ENCODE data around the gene LMBR1.

Gene LMBR1

DNA sequence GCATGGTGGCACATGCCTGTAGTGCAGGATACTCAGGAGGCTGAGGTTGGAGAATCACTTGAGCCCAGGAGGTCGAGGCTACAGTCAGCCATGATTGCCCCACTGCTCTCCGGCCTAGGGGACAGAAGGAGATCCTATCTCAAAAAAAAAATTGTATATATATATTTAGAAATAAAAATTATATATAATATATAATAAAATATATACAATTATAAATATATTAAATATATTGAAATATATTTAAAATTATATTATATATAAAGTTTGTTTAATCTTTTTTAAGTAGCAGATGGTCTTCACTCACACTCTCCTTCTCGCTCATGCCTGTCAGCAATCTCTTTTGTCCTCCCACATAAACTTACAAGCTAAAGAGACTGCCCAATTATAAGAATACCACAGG is 58.5 kb downstream of the LMBR1 start:
- H3K27ac ChIP-seq (ENCODE audit: low read depth, low read length): no peak overlapping the region
- no peak overlapping the region for H3K4me3 ChIP-seq (ENCODE audit: low read depth in 1 of 2, low read length in 2 of 2)
- no peaks in the 10 kb centered on the region for H3K9me3 ChIP-seq (ENCODE audit: control insufficient read depth in 1 of 2, low read length in 2 of 2)
- peaks cover 5 to 6% of the 10 kb centered on the region in 2 donors for H3K36me3 ChIP-seq (ENCODE audit: control insufficient read depth in 1 of 2, insufficient read depth in 2 of 2, low read length in 2 of 2)
- H3K27me3 ChIP-seq (ENCODE audit: control insufficient read depth in 1 of 2, insufficient read depth in 2 of 2, low read length in 2 of 2): no peaks in the 10 kb centered on the region
- no peaks in the 10 kb centered on the region for H3K4me1 ChIP-seq (ENCODE audit: control insufficient read depth in 1 of 2, insufficient read depth in 2 of 2, low read length in 2 of 2)
- no peak overlapping the region for H3K9ac ChIP-seq (ENCODE audit: low read depth in 1 of 2, low read length in 2 of 2)

DNA sequence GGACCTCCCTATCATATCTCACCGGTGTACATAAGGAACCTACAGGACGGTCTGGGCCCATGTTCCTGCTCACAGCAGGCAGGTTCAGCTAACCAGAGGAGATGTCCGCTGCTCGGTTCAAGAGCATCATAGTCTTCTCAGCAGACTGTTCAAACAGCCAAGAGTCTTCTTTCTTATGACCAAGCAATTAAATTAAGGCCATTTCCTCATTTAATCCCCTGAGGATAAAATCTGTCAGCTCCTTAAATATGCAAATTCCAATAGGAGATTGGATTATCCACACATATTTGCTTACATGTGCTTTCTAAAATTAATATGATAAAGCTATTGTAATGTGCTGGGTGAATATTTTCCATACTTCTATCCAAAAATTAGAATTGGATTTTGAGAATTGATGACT is 59.7 kb downstream of the LMBR1 start:
- H3K36me3 ChIP-seq (ENCODE audit: control insufficient read depth in 1 of 2, insufficient read depth in 2 of 2, low read length in 2 of 2): peaks cover 5 to 6% of the 10 kb centered on the region in 2 donors
- no peaks in the 10 kb centered on the region for H3K27me3 ChIP-seq (ENCODE audit: control insufficient read depth in 1 of 2, insufficient read depth in 2 of 2, low read length in 2 of 2)

DNA sequence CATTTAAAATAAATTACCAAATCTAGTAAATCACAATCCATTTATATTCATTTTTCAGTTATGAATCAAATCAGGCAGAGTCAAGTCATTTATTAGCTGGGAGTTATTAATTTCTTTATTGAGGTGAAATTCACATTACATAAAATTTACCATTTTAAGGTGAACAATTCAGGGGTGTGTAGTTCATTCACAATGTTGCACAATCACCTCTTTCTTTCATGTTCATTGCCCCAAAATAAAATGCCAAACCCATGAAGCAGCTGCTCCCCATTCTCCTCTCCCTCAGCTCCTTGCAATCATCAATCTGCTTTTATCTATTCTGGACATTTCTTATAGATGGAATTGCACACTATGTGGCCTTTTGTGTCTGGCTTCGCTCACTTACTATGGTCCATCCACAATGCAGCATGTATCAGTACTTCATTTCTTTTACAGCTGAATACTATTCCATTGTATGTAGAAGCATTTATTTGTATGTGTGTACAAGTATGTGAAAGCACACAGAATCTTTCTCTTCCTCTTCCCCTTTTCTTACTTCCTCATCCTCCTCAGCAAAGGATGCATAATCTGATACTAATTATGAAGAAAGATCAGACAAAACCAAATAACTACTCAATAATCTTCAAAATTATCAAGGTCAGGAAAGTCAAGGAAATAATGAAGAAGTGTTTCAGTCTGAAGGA is 60.6 kb downstream of the LMBR1 start:
- no peak overlapping the region for H3K4me3 ChIP-seq (ENCODE audit: low read depth in 1 of 2, low read length in 2 of 2)
- no peaks in the 10 kb centered on the region for H3K4me1 ChIP-seq (ENCODE audit: control insufficient read depth in 1 of 2, insufficient read depth in 2 of 2, low read length in 2 of 2)
- no peak overlapping the region for H3K27ac ChIP-seq (ENCODE audit: low read depth, low read length)
- H3K9me3 ChIP-seq (ENCODE audit: control insufficient read depth in 1 of 2, low read length in 2 of 2): no peaks in the 10 kb centered on the region
- peaks cover 5 to 6% of the 10 kb centered on the region in 2 donors for H3K36me3 ChIP-seq (ENCODE audit: control insufficient read depth in 1 of 2, insufficient read depth in 2 of 2, low read length in 2 of 2)
- no peak overlapping the region for H3K9ac ChIP-seq (ENCODE audit: low read depth in 1 of 2, low read length in 2 of 2)
- H3K27me3 ChIP-seq (ENCODE audit: control insufficient read depth in 1 of 2, insufficient read depth in 2 of 2, low read length in 2 of 2): no peaks in the 10 kb centered on the region

More for the DNA sequence above, 59.7 kb downstream of the LMBR1 start:
- H3K27ac ChIP-seq (ENCODE audit: low read depth, low read length): no peak overlapping the region
- H3K4me1 ChIP-seq (ENCODE audit: control insufficient read depth in 1 of 2, insufficient read depth in 2 of 2, low read length in 2 of 2): no peaks in the 10 kb centered on the region
- H3K9me3 ChIP-seq (ENCODE audit: control insufficient read depth in 1 of 2, low read length in 2 of 2): no peaks in the 10 kb centered on the region
- H3K9ac ChIP-seq (ENCODE audit: low read depth in 1 of 2, low read length in 2 of 2): no peak overlapping the region
- H3K4me3 ChIP-seq (ENCODE audit: low read depth in 1 of 2, low read length in 2 of 2): no peak overlapping the region

GRCh38 chr7:156829669-156830336 is 63.2 kb downstream of the LMBR1 start:
- Histone ChIP-seq H3K4me3 (ENCODE audit: low read depth in 1 of 2, low read length in 2 of 2) (no peak overlapping the region), H3K9me3 (ENCODE audit: control insufficient read depth in 1 of 2, low read length in 2 of 2) (no peaks in the 10 kb centered on the region), H3K36me3 (ENCODE audit: control insufficient read depth in 1 of 2, insufficient read depth in 2 of 2, low read length in 2 of 2) (peaks cover 3 to 6% of the 10 kb centered on the region in 2 donors), H3K4me1 (ENCODE audit: control insufficient read depth in 1 of 2, insufficient read depth in 2 of 2, low read length in 2 of 2) (no peaks in the 10 kb centered on the region), H3K27me3 (ENCODE audit: control insufficient read depth in 1 of 2, insufficient read depth in 2 of 2, low read length in 2 of 2) (no peaks in the 10 kb centered on the region), H3K9ac (ENCODE audit: low read depth in 1 of 2, low read length in 2 of 2) (no peak overlapping the region), H3K27ac (ENCODE audit: low read depth, low read length) (no peak overlapping the region)

DNA sequence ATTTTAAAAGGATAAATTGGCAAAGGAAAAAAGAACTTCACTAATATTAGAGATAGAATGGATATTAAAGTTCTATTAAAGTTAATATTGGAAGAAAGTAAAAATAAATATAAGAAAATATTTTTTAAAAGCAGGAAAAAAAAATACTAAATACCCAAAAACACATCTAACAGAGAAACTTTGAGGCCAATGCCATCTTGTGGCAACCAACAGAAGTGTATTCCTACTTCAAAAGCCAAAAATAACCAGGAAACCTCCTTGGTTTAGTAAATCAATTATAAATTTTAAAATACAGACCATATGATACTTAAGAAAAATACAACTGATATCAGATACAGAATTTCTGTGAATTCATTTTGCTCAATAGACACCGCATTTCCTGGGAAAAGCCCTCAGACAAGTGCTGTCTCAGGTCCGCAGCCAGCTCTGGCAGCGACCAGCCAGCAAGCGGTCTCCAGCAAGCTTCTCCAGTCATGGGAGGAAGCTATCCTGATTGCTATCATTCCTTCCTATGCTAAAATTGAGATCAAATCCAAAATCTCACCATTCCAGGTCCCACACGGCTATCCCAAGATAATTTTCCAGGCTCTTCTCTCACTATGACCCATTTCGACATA is 65.3 kb downstream of the LMBR1 start:
- no peaks in the 10 kb centered on the region for H3K27me3 ChIP-seq (ENCODE audit: control insufficient read depth in 1 of 2, insufficient read depth in 2 of 2, low read length in 2 of 2)
- H3K4me1 ChIP-seq (ENCODE audit: control insufficient read depth in 1 of 2, insufficient read depth in 2 of 2, low read length in 2 of 2): no peaks in the 10 kb centered on the region
- H3K36me3 ChIP-seq (ENCODE audit: control insufficient read depth in 1 of 2, insufficient read depth in 2 of 2, low read length in 2 of 2): peaks cover 3 to 4% of the 10 kb centered on the region in 2 donors
- H3K9me3 ChIP-seq (ENCODE audit: control insufficient read depth in 1 of 2, low read length in 2 of 2): no peaks in the 10 kb centered on the region
- no peak overlapping the region for H3K27ac ChIP-seq (ENCODE audit: low read depth, low read length)
- no peak overlapping the region for H3K4me3 ChIP-seq (ENCODE audit: low read depth in 1 of 2, low read length in 2 of 2)
- no peak overlapping the region for H3K9ac ChIP-seq (ENCODE audit: low read depth in 1 of 2, low read length in 2 of 2)

DNA sequence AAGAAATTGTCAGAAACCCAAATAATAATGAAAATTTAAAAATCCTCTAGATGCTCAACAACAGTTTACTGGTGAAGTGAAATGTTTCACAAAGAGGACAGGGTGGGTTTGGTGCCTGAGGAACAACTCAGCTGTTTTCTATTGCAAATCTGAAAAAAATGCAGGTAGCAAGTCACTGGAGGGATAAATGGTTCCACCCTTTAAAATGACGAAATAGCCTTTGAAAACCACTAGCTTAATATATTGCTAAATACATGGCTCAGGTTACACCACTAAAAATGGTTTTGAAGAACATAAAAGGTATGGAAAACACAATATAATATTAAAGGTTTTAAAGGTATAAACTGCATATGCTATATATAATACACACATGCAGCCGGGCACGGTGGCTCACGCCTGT is 69.5 kb downstream of the LMBR1 start:
- no peaks in the 10 kb centered on the region for H3K4me1 ChIP-seq (ENCODE audit: control insufficient read depth in 1 of 2, insufficient read depth in 2 of 2, low read length in 2 of 2)
- H3K36me3 ChIP-seq (ENCODE audit: control insufficient read depth in 1 of 2, insufficient read depth in 2 of 2, low read length in 2 of 2): peaks cover 0 to 2% of the 10 kb centered on the region in 2 donors
- no peak overlapping the region for H3K4me3 ChIP-seq (ENCODE audit: low read depth in 1 of 2, low read length in 2 of 2)
- H3K27ac ChIP-seq (ENCODE audit: low read depth, low read length): no peak overlapping the region
- H3K9me3 ChIP-seq (ENCODE audit: control insufficient read depth in 1 of 2, low read length in 2 of 2): no peaks in the 10 kb centered on the region
- no peaks in the 10 kb centered on the region for H3K27me3 ChIP-seq (ENCODE audit: control insufficient read depth in 1 of 2, insufficient read depth in 2 of 2, low read length in 2 of 2)
- no peak overlapping the region for H3K9ac ChIP-seq (ENCODE audit: low read depth in 1 of 2, low read length in 2 of 2)

GRCh38 chr7:156820445-156821063 is 72.4 kb downstream of the LMBR1 start:
- Histone ChIP-seq H3K36me3 (ENCODE audit: control insufficient read depth in 1 of 2, insufficient read depth in 2 of 2, low read length in 2 of 2) (peaks cover 0 to 2% of the 10 kb centered on the region in 2 donors), H3K27me3 (ENCODE audit: control insufficient read depth in 1 of 2, insufficient read depth in 2 of 2, low read length in 2 of 2) (no peaks in the 10 kb centered on the region), H3K4me1 (ENCODE audit: control insufficient read depth in 1 of 2, insufficient read depth in 2 of 2, low read length in 2 of 2) (no peaks in the 10 kb centered on the region), H3K9me3 (ENCODE audit: control insufficient read depth in 1 of 2, low read length in 2 of 2) (no peaks in the 10 kb centered on the region), H3K9ac (ENCODE audit: low read depth in 1 of 2, low read length in 2 of 2) (no peak overlapping the region), H3K4me3 (ENCODE audit: low read depth in 1 of 2, low read length in 2 of 2) (no peak overlapping the region), H3K27ac (ENCODE audit: low read depth, low read length) (no peak overlapping the region)

DNA sequence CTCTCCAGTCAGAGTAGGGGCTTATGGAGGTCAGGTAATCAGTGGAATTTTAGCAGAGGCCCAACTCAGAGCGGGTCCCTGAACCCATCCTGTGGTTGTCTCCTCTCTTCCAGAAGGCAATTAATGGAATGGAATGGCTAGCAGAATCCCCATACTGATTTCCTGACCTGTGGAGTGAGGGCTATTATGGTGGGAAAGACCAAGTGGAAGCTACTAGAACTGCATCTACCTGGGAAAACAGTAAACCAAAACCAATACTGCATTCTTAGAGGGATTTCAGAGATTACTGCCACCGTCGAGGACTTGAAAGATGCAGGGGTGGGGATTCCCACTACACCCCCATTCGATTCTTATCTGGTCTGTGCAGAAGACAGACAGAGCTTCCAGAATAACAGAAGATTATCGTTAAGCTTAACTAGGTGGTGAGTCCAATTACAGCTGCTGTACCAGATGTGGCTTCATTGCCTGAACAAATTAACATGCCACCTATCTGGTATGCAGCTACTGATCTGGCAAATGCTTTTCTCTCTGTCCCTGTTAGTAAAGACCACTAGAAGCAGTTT is 73.2 kb downstream of the LMBR1 start:
- no peak overlapping the region for H3K27ac ChIP-seq (ENCODE audit: low read depth, low read length)
- no peaks in the 10 kb centered on the region for H3K27me3 ChIP-seq (ENCODE audit: control insufficient read depth in 1 of 2, insufficient read depth in 2 of 2, low read length in 2 of 2)
- H3K36me3 ChIP-seq (ENCODE audit: control insufficient read depth in 1 of 2, insufficient read depth in 2 of 2, low read length in 2 of 2): peaks cover 0 to 2% of the 10 kb centered on the region in 2 donors
- no peaks in the 10 kb centered on the region for H3K4me1 ChIP-seq (ENCODE audit: control insufficient read depth in 1 of 2, insufficient read depth in 2 of 2, low read length in 2 of 2)
- H3K9me3 ChIP-seq (ENCODE audit: control insufficient read depth in 1 of 2, low read length in 2 of 2): no peaks in the 10 kb centered on the region
- H3K4me3 ChIP-seq (ENCODE audit: low read depth in 1 of 2, low read length in 2 of 2): no peak overlapping the region
- no peak overlapping the region for H3K9ac ChIP-seq (ENCODE audit: low read depth in 1 of 2, low read length in 2 of 2)

GRCh38 chr7:156818133-156818532 is 74.8 kb downstream of the LMBR1 start:
- no peak overlapping the region for H3K9ac ChIP-seq (ENCODE audit: low read depth in 1 of 2, low read length in 2 of 2)

More at GRCh38 chr7:156818133-156818532, 74.8 kb downstream of the LMBR1 start:
- H3K36me3 ChIP-seq (ENCODE audit: control insufficient read depth in 1 of 2, insufficient read depth in 2 of 2, low read length in 2 of 2): peaks cover 0 to 2% of the 10 kb centered on the region in 2 donors
- no peaks in the 10 kb centered on the region for H3K4me1 ChIP-seq (ENCODE audit: control insufficient read depth in 1 of 2, insufficient read depth in 2 of 2, low read length in 2 of 2)
- no peaks in the 10 kb centered on the region for H3K9me3 ChIP-seq (ENCODE audit: control insufficient read depth in 1 of 2, low read length in 2 of 2)
- no peaks in the 10 kb centered on the region for H3K27me3 ChIP-seq (ENCODE audit: control insufficient read depth in 1 of 2, insufficient read depth in 2 of 2, low read length in 2 of 2)
- no peak overlapping the region for H3K27ac ChIP-seq (ENCODE audit: low read depth, low read length)
- H3K4me3 ChIP-seq (ENCODE audit: low read depth in 1 of 2, low read length in 2 of 2): no peak overlapping the region
